Measurements from ENCODE around the gene SH2D3A.

- TF ChIP-seq CTCF (IDR thresholded peaks at IDR 0.05) (no peak), POLR2A (IDR thresholded peaks at IDR 0.05) (no peak), EP300 (IDR thresholded peaks at IDR 0.05) (no peak)
Measured at GRCh38 chr19:6719992-6720368, 47.3 kb downstream of the SH2D3A start.

All from ovary (tissue), 3 donors.